8988T (cell line): Measurements from ENCODE around the gene KLF7.
"Not testable (repeated sequence)": the region's sequence is repeated elsewhere in the genome, so short reads cannot be mapped to it uniquely, and the experiment has no call there.

ENCODE experiments used
- DNase-seq: peaks from one replicate; pipeline ENCODE4 v3.0.0; 2011

Gene KLF7

DNA sequence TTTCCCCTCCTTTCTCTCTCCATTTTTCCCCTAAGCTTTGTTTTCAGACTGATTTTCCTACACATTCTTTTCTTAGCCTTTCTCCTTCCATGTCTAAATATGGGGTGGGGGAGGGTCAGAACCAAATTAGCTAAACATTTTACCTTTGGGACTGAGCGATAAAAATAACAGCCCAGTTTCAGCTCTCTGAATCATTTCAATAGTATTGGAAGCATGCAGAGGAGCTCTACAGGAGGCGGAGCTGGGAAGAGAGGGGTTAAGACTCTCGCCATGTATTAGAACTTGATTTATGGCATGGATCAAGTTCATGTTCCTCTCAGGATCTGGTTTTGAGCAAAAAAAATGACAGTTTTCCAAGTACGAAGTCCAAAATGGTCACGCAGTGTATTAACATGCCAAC, 117.3 kb downstream of the KLF7 start:
- DNase-seq = no peak

DNA sequence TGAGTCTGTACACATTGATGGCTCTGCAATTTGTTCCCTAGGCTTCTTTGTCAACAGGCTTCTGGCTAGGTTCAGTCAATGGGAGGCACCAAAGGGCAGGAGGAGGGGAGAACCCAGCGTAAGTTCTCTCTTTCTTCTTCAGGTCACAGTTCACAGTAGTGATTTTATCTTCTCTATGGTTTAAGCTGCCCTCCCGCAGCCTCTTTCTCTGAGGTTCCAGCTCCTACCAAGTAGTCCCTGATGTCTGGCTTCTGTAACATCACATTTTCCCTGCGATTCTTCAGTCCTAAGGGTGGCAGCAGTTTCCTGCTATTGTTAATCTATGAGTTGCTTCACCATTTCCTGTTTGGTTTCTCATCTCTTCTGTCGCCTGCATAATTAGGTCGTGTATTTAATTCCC, 119.0 kb downstream of the KLF7 start:
- DNase-seq = no peak

DNA sequence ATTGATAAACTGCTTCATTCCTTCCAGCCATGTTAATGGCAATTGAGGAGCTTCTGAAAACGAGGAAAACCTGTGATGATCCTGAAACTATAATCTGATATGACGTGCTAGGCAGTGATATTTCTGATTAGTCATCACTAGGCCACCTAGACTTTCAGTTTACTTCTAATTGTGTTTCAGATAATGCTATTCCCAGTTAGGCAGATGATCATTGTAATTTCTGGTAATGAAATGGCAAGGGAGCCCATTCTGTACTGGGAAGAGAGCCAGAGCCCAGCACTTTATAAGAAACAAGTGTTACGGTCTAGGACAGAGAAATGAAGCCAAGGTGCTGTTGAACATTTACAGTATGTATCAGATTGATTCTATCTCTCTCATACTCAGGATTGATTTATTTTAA, 120.2 kb downstream of the KLF7 start:
- DNase-seq = no peak

DNA sequence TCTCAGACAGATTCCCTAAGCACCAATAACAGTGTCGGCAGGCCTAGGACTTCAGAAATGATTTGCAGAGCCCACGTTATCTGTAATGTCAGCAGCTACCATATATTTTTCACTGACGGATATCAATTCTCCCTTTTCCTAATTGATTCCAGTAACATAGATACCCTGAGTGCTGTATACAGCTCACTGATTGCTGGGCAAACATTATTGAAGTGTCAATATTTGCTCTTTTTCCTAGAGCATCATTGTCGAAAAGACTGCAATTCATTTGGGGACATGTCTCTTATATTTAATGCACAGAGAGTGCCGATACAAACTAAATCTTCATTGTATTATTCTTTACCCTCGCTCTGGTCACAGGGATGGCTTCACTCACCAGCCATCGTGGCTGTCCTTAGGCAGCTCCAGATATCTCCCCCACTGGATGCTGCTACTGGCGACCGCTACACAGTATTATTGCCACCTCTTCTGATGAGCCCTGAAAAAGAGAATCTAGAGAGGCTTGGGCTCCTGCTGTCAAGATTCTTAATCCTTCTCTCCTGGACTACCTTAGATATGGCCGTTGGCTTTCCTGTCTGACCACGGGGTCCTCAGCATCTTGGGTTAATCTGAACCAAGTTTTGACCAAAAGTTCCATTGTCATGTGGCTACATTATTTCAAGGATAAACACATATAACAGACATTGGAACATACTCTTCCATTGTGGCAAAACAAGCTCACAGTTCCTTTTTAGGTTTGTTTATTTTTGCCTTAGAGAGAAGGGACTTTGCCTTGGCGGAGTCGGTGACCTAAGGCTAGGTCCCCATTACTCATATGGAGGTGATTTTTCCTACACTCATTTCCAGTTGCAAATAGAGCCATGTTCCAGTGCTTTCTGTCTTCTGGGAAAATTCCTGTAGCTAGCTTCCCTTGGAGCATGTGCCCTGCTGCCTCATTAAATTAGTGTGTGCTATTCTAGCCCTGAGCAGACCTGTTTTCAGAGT, 121.1 kb downstream of the KLF7 start:
- DNase-seq = no peak

DNA sequence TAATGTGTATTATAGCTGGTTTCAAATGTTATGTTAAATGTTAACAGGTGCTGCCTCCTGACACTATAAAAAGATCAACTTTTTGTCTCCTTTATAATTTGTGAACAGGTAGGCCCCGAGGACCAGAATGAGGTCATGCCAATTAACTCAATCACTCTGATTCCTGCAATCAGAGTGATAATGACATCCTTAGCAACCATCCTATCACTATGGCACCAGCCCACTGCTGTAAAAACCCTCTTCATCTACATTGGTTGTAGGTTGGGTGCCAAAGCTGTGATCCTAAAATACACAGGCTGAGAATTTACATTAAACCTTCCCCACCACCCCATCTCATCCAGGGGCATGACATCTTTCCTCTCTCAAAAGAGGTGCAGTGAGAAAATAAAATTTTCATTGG, 122.9 kb downstream of the KLF7 start:
- DNase-seq = no peak

DNA sequence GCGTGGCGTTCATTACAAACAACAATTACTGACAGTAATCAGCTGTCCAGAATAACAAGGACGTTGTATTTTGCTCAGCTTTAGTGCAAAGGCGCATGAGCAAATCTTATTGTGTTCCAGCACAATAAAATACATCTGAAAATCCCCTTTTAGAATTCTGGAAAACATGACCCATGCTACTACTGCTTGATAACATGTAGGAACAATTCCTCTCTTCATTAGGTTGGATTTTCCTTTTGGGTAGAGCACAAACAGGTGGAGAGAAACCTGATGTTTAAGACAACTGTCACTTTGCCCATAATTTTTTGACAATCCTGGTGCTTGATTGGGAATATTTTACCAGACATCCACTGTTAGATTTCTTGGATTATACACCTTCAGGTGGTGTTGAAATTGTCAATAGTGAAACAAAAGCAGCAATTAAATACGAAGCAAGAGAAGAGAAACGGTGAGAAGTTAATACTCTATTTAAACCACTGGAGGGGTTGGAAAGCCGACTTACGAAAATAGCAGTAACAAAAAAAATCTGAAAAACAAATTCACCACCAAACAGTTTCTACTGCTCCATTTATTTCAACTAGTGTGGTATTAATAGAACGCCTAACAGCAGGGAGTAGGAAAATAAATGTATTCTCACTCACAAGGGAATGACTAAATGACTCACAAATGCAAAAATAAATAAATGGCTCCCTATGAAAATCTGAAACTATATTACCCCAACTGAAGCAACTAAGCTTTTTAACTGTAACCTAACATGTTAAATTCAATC, 123.8 kb downstream of the KLF7 start:
- no peak for DNase-seq

DNA sequence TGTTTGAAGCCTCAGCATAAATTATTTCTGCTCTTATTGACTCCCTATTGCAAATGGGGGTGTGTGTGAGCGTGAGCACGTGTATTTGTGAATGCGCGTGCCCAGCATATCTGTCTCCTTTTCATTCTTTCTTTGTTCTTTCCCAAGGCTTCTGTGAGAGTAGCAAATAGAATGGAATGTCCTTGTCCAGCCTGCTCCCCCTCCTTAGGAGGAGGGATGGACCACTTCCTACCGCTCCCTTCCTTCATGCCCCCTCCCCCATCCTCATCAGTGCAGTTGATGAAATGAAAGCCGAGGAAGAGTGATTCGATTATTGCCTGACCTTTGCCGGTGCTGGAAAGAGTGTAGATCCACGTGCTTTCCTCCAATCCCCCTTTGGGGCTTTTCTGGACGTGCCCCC, 124.5 kb downstream of the KLF7 start:
- no peak for DNase-seq

DNA sequence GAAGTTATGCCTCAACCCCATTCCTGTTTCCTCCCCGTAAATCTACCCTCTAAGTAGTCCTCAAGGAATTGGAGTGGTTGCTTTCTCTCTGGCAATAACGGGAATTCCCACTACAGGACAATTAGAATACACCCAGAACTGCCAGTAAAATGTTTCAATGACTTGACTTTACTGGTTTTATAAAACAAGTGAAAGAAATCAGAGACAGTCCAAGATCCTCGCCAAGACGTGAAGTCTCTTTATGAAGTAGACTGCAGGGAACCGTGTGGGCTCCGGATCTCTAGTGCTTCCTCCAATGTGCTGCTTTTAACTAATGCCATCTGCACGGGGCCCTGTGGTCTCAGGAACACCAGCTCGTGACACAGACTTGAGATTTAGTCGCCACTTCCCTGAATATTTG, 125.1 kb downstream of the KLF7 start:
- no peak for DNase-seq

DNA sequence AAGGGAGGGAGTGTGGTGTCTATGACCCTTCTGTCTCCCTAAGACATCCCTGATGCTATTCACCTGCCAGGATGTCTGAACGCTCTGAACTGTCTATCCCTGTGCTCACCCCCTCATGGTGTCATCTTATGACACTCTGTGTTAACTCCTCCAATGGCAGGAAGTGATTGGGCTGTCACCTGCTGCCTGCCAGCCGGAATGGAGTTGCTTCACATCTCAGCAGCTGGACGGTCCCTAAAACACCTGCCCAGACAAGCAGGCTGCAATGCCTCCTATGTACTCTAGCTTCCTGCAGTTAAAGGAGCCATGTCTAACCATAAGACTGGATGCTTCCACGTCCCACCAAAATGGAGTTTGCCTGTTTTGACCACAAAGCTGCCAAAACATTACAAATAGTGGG, 126.5 kb downstream of the KLF7 start:
- DNase-seq = no peak

DNA sequence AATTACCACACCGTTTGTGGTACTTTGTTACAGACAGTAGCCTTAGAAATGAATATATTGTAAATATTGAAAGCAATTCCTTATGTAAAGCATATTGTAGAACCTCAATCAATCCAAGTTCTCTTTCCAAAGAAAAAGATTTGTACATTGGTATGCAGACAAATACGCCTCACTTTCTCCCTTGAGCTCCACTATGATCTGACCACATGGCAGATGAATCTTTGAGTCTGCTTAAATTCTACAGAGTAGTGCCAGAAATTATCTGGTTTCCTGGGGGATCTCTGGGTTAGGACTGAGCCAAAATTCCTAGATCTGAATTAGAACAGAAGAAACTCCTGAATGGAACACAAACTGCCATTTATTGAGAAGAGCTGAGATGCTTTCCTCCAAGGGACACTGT, 127.4 kb downstream of the KLF7 start:
- DNase-seq = no peak

DNA sequence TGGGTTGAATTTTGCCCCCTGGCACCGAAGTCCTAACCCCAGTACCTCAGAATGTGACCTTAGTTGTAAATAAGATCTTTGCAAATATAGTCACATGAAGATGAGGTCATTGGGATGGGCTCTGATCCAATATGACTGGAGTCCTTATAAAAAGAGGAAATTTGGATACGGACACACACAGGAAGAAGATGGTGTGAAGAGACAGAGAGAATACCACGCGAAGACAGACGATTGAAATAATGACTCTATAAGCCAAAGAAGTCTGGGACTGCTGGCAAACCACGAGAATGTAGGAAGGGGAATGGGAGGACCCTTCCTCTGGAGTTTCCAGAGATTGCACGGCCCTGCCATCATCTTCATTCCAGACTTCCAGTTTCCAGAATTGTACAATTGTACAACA, 127.9 kb downstream of the KLF7 start:
- no peak for DNase-seq

DNA sequence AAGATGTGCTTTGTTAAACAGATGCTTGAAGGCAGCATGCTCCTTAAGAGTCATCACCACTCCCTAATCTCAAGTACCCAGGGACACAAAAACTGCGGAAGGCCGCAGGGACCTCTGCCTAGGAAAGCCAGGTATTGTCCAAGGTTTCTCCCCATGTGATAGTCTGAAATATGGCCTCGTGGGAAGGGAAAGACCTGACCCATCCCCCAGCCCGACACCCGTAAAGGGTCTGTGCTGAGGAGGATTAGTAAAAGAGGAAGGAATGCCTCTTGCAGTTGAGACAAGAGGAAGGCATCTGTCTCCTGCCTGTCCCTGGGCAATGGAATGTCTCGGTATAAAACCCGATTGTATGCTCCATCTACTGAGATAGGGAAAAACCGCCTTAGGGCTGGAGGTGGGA, 128.7 kb downstream of the KLF7 start:
- not testable (repeated sequence) for DNase-seq

DNA sequence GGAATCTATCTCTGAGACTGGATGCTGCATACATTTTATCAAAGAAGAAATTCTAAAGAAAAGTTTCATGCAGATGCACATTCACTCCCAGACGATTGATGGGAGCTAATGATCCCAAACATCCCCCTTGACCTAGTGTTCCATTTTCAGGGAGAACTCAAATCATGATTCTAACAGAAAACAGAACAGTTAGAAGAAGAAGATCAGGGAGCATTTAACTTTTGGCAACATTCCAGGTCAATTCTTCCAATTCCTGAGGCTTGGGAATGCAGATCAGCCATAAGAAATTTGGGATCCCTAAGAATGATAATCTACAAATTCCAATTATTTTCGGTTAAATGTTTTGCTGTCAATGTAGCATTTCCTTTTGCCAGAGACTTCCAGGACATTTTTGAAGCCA, 129.9 kb downstream of the KLF7 start:
- DNase-seq = no peak

DNA sequence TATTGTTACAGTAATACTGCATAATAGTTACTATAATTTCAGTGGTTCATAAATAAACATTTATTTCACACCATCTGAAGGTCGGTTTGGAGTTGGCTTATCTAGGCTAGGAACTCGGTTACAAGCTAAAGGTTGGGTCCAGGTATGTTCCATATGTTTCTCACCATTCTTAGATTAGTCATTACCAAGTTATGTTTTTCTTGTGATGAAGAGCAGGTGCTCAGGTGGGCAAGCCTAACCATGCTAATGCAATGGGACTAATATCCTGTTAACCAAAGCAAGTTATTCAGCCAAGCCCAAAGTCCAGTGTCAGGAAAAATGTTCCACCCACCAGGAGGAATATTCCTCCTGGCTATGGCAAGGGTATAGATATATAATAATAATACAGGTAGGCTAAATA, 133.3 kb downstream of the KLF7 start:
- no peak for DNase-seq
